Measurements from ENCODE around the gene SLC15A5.

Gene SLC15A5

GRCh38 chr12:16171348-16171747 lies 106.1 kb downstream of the SLC15A5 start:
- DNase-seq = no peak

DNA sequence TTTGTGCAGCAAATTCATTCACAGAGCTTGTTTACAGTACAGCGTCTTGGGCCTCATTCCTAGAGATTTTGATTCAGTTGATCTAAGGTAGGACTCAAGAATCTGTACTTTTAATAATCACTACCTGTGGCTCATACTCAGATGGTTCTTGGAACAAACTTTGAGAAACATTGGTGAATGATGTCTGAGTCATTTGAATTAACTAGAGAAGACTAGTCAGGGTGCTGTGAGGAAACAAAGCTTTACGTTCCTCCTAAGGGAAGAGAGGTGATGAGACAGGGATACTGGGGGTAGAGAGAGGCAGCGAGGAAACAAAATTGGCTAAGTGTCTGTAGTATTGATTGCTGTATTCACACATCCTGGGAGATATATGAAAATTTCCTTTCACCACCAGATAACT lies 109.4 kb downstream of the SLC15A5 start:
- DNase-seq = no peak

DNA sequence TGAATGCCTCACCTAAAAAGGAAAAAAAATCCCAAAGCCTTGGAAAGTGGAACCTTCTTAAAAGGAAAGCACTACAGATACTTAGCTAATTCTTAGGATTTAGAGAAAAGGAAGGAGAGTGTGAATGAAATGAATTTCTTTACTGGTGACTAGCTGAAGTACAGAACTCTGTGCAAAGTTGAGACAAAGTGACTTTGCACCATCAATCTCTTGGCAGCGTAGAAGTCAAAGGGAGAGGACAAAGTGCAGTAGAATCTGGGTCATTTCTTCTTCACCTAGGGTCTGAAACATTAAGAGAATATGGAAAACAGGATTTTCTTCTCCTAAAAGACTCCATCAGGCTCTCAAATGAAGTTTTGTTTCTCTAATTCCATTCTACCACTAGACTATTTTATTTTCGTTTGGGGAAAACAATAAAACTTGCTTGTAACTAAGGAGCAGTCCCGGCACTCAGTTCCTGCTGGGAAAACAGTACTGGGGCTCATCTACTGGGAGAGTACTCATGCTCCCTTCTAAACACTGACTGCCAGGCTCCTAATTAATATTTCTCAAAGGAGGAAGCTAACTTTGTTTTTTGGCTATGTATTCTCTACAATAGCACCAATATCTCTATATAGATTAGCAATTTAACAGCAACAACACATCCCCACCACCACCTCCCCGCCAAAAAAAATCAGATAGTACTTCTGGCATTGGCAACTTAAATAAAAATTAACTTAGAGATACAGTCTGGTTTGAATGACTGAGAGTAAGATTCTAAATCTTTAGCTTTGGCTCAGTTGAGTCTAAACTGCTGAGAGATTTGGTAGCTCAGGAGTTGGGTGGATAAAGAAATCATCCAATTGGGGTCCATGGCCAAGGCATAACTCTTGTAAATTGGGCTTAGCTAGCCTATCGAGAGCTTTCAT lies 110.7 kb downstream of the SLC15A5 start:
- DNase-seq = no peak

DNA sequence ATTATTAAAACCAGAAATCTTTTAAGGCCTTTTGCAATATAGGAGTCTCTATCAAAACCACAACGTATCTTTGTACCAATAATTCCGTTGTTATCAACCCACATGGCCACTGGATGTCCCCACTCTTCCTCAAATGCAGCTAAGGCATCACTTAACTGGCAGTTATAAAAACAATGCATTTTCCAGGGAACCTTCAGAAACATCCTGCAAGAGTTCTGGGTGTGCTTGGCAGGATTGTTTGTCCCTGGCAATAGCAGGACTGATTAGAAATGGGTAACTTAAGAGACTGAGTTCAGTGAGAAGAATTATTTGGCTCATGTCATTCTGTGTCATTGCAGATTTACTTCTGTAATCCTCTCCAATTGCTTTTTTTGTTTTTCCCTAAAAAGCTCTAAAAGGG lies 112.0 kb downstream of the SLC15A5 start:
- DNase-seq = peak; percentile 29 to 53

- DNase-seq = no peak
Observed at GRCh38 chr12:16163901-16164300, 113.6 kb downstream of the SLC15A5 start.

GRCh38 chr12:16163146-16163545 lies 114.3 kb downstream of the SLC15A5 start:
- DNase-seq = no peak

- no peak for DNase-seq
Observed at GRCh38 chr12:16159571-16159970, 117.9 kb downstream of the SLC15A5 start.

DNA sequence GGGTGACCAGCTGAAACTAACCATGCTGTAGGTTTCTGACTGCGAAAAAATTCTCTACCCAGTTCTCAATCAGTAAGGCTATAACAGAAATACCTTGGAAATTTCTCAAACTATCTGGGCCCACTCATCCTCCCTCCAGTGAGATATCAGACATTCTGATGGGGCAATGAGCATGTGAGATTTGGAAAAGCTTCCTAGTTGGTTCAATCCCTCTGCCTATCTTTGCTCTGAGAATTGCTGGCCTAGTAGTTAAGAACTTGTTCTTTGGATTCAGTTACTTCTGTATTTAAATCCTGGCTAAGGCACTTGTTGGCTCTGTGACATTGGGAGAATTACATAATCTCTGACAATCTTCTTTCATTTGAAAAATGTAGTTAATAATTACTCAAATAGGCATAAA lies 119.4 kb downstream of the SLC15A5 start:
- DNase-seq = no peak

DNA sequence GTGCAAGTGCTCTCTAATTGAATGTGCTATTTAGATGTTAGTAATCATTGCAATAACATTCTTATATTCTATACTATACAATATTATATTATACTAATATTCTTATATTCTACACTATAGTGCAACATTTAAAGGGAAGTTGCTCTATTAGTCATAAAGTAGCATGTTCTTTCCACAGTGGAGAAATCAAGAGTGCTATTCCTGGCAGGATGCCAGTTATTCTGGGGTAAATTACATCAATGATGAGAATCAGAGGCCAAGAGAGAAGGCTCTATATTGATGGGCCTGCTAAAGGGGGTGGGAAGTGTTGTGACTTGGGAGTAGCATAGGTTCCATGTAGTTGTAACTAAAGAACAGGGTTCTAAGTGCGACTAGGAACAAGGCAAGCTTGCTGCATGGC lies 121.5 kb downstream of the SLC15A5 start:
- DNase-seq = no peak

DNA sequence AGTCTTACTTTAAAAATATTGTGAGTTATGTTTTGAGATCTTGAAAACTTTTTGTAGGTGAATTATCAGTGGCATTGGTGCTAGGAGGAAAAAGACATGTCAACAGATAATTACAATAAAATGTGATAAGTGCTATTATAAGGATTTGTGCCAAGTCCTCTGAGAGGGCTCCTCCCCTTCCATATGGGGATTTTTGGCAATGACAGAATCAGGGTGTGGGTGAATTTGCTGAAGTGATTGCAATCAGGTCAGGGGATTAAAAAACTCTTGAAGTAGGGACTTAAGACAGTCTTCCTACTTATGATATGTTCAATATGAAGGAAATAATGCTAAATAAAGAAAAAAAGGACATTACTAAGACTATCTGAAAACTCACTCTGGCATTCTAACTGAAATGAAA lies 122.5 kb downstream of the SLC15A5 start:
- no peak for DNase-seq

DNA sequence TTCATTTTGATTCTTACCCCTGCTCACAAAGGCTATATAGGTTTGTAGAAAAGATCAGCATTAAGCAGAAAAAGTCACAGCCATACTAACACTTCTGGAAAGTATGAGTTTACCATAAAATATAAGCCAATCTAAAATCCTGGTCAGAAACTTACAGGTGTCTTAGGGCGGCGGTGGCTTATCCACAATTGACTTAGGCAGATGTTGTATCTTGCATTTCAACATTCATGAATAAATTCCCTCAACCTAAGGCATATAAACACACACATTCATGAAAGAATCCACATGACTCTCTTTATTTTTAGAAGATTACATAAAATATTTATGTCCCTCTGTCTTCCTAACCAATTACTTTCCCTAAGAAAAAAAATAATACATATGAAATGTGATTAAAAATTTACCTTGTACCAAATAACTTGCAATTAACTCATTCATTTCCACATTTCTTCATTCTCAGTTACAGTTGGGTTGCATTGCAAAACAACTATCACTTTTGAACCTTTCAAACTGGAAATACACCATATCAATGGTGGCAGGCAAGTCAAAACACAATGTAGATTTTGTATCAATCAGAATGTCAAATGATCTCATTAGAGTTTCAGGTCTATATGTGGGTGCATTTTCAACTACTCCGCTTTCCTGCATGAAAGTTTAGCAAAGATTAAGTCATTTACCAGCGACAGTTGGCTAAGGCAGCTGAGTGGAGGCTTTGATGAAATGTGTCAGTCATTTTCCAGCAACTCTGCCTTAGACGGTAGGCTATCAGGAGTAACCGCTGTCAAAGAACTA lies 124.4 kb downstream of the SLC15A5 start:
- DNase-seq = no peak

GRCh38 chr12:16150276-16150675 lies 127.2 kb downstream of the SLC15A5 start:
- no peak for DNase-seq

DNA sequence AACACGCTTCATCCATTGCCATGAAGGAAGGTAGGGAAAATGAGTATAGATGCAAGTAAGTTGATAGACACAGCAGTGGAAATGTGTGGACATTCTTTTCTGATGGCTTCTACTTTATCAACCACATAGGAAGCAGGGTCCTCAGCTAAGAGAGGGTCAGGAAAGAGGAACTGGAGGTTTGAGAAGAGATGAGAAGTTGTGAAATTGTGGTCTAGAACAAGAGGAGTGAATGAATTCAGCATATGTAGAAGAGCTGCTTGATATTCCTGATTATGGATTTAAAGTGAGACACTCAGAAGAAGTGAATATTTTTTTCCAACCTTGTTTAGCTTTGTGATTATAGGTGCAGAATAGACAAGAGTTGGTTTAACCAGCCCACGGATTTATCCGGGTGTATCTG lies 128.5 kb downstream of the SLC15A5 start:
- DNase-seq = peak; percentile 83 to 87

All from Kasumi-1 (cell line).